Epithelial cell of esophagus (primary cell): ENCODE measurements around the gene ZNF213.

Experiments used
- DNase-seq: peaks from one replicate; pipeline ENCODE4 v3.0.0; 2010; ENCODE audit warnings: low read depth
- H3K4me3 ChIP-seq: 2 replicates; pipeline ENCODE4 v1.5.1; 2011; ENCODE audit warnings: mild to moderate bottlenecking, low read length, control low read depth
- TF ChIP-seq, protein P1 (sequence below): IDR thresholded peaks from 2 replicates; pipeline ENCODE4 v1.5.1; 2011; ENCODE audit warnings: low read depth, mild to moderate bottlenecking, low read length, control low read depth, inconsistent platforms; ENCODE audit not compliant: insufficient read depth; ENCODE audit errors: missing control alignments

The ZNF213 gene

GRCh38 chr16:3142770-3143169 lies 7.9 kb downstream of the ZNF213 start:
- H3K4me3 ChIP-seq, result no peak overlapping the region
- TF ChIP-seq, protein P1, sequence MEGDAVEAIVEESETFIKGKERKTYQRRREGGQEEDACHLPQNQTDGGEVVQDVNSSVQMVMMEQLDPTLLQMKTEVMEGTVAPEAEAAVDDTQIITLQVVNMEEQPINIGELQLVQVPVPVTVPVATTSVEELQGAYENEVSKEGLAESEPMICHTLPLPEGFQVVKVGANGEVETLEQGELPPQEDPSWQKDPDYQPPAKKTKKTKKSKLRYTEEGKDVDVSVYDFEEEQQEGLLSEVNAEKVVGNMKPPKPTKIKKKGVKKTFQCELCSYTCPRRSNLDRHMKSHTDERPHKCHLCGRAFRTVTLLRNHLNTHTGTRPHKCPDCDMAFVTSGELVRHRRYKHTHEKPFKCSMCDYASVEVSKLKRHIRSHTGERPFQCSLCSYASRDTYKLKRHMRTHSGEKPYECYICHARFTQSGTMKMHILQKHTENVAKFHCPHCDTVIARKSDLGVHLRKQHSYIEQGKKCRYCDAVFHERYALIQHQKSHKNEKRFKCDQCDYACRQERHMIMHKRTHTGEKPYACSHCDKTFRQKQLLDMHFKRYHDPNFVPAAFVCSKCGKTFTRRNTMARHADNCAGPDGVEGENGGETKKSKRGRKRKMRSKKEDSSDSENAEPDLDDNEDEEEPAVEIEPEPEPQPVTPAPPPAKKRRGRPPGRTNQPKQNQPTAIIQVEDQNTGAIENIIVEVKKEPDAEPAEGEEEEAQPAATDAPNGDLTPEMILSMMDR, result no peak
- no peak for DNase-seq

GRCh38 chr16:3143189-3143588 lies 8.4 kb downstream of the ZNF213 start:
- no peak overlapping the region for H3K4me3 ChIP-seq
- no peak for DNase-seq
- TF ChIP-seq, protein P1, result no peak

- no peak for DNase-seq
Observed at GRCh38 chr16:3143598-3144320, 8.9 kb downstream of the ZNF213 start.

GRCh38 chr16:3144321-3144983 lies 9.6 kb downstream of the ZNF213 start:
- H3K4me3 ChIP-seq, result no peak overlapping the region
- DNase-seq, result no peak
- TF ChIP-seq, protein P1, result no peak

More at GRCh38 chr16:3143598-3144320, 8.9 kb downstream of the ZNF213 start:
- TF ChIP-seq, protein P1, result no peak
- H3K4me3 ChIP-seq, result no peak overlapping the region

DNA sequence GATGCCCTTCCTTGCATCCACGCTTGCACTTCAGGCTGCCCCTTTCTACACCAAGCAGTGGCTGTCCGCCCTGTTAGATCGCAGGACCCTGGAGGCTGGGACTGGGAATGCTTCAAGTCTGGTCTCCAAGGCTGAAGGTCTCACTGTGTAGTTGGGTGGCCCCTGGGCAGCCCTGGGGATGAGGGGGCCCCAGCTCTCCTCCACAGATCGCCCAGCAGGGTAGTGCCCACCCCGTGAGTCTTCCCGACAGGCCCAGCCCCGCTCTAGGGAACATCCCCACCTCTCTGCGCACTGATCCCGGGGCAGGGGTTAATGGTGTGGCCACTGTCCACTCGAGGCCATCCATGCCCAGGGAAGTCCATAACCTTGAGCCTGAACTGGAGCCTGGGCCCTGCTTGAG lies 10.3 kb downstream of the ZNF213 start:
- DNase-seq, result no peak
- TF ChIP-seq, protein P1, result no peak
- no peak overlapping the region for H3K4me3 ChIP-seq

- H3K4me3 ChIP-seq, result no peak overlapping the region
- TF ChIP-seq, protein P1, result no peak
- no peak for DNase-seq
Observed at GRCh38 chr16:3145660-3146059, 10.8 kb downstream of the ZNF213 start.
